Measurements from ENCODE around the gene NIPA2.
"Not testable (repeated sequence)": the region's sequence is repeated elsewhere in the genome, so short reads cannot be mapped to it uniquely, and the experiment has no call there.

Gene NIPA2

DNA sequence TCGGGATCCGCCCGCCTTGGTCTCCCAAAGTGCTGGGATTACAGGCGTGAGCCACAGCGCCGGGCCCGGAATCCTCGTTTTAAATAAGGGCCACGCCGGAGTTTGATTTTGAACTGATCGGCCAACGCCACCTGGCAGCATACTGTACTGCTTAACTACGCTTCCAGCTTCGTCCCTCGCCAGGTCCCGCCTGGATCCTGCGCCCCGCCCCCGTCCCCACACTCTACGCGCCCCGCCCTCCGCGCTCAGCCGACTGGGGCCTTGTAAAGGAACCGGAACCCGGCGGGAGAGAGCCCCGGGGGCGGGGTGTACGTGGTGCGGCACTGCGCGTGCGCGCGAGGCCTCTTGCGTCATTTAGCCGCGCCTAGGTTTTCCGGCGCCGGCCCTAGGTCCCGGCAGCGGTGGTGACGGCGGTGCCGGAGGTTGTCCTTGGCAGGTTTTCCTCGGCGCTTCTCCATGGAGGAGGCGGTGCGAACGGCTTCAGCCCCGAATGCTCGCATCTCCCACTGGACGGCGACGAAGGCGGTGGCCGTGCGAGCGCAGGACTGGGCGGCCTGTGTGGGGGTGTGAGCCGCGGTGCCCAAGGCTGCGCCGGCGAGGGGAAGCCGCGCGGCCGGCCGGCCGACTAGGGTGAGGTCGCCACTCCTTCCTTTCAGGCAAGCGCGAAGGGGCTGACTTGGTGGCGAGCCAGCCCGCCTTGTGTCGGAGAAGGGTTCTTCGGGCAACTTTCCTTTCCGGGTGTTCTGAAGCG, at the start of gene NIPA2:
NIPA2 (plus strand) TSS at position 375 of the 751 bp plus-strand sequence. CDS start 13,066 bp downstream, outside the sequence.
- peak; percentile 98 for DNase-seq

DNA sequence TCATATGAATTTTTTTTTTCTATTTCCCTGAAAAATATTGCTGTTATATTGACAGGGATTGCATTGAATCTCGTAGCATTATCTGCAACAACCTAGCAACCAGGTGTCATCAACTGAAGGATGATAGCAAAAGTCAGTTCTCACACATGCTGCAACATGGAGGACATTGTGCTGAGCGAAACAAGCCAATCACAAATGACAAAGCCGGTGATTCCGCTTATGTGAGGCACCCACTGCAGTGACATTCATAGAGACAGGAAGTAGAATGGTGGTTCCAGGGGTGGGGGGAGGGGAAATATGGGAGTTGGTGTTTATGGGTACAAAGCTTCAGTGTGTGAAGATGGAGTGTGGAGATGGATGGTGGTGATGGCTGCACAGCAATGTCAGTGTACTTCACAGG, 44.4 kb upstream of the NIPA2 start:
- DNase-seq = no peak

DNA sequence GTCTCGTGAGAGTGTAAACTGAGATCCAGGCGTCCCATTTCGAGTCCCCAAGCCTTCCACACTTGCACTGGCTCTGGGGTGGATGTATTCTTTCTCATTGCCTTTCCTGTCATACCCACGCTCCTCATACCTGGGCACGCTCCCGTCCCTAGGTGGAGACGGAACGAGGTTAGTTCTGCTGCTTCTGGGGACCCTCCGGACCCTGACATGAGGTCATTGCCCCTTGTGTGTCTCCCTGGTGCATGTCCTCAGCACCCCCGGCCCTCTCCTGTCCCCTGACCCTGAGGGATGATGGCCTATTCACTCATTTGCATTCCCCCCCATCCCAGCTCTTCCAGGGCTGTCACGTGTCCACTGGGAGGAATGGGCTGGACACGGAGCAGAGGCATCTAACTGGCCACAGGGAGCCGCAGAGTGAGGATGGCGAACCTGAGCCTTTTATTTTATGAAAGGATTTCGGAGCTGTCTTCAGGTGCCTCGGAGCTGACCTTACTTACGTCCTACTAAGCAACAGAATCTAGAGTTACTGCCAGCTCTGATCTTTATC, 43.8 kb upstream of the NIPA2 start:
- no peak for DNase-seq

DNA sequence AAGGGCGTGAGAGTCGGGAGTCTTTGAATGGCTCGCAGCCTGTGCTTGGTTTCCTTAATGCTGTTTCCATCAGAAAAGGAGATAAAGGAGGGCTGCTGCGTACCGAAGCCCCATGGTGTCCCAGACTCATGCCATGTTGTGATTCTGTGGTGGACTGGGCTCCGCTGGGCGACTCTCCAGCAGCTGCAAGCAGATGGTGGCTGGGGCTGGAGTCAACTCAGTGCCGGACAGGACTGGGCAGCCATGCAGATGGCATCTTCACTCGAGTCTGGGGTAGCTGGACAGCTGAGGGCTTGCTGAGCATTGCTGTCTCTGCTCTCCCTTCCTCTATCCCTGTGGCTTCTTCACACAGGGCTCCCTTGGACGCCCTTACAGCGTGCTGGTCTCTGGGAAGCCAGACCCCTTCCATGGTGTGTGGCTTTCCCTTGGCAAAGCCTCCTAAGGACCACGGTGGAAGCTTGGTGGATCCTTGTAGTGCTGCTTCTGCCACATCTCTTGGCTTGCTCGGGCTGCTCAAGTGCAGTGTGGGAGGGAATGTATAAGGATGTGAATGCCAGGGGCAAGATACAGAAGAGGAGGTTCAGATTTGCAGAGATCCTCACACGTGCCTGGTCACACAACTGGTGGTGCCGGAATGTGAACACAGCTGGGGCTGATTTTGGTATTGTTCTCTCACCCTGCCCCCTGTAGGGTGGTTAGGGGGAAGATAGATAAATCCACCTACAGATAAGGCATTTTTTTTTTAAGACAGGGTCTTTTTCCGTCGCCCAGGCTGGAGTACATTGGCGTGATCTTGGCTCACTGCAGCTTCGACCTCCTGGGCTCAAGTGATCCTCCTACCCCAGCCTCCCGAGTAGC, 43.0 kb upstream of the NIPA2 start:
- DNase-seq = no peak

DNA sequence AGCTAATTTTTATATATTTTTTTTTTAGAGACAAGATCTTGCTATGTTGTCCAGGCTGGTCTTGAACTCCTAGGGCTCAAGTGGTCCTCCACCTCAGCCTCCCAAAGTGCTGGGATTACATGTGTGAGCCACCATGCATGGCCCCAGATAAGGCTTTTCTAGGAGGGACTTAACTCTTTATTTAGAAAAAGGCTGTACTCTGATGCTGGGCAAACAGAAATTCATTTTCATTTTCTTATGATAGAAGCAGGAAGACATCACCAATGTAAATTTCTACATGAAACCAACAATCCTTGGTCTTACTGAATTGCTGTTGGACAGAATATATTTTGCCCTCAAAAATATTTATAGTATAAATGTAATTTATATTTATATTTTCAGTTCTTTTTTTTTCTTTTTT, 42.4 kb upstream of the NIPA2 start:
- DNase-seq = no peak

DNA sequence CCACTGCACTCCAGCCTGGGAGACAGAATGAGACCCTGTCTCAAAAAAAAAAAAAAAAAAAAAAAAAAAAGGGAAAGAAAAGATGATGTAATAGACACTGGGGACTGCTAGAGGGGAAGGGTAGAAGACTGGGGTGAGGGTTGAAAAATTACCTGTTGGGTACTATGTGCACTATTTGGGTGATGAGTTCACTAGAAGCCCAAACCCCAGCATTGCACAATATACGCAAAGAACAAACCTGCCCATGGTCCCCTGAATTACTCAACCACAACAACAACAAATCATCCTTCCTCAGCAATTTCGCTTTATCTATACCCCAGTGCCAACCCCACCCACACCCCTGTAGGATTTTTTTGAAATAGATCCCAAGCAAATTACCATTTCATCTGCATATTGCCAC, 38.6 kb upstream of the NIPA2 start:
- DNase-seq = no peak

DNA sequence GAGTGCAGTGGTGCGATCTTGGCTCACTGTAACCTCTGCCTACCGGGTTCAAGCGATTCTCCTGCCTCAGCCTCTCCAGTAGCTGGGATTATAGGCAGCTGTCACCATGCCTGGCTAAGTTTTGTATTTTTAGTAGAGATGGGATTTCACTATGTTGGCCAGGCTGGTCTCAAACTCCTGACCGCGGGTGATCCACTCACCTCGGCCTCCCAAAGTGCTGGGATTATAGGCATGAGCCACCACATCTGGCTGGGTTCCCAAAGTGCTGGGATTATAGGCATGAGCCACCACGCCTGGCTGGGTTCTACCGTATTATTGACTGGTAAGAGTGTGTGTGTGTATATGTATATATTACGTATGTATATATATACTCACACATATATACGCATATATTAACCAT, 35.5 kb upstream of the NIPA2 start:
- not testable (repeated sequence) for DNase-seq

DNA sequence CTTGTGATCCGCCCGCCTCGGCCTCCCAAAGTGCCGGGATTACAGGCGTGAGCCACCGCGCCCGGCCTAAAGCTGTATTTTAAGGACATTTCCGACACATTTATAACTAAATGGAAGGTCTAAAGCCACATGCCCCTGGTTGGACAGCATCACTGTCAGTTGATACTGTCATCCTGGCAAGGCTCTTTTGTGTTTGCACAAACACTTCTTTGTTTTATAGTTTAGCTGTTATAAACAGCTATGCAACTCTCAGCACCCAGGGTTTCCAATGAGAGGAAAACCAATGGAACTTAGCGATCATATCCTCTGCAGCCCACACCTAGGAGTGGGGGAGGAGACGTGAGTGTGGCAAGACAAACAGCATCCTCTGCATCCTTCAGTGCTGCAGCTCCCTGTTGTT, 32.3 kb upstream of the NIPA2 start:
- no peak for DNase-seq

DNA sequence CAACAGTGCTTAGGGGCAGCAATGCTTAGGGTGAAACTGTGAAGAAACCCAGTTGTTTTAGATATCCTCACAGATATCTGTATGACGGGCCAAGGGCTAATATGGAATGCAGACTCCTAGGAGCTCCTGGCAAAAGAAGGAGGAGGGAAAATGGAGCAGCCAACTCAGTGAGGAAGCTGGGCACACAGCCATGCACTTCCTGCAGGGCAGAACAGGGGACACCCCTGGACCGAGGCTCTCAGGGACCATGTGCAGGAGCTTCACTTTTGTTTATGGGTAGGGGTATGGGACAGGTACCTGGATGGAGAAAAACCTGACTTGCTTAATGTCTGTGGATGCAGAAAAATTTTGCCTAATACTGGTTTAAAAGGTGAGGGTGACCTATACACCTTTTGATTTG, 31.8 kb upstream of the NIPA2 start:
- DNase-seq = no peak

DNA sequence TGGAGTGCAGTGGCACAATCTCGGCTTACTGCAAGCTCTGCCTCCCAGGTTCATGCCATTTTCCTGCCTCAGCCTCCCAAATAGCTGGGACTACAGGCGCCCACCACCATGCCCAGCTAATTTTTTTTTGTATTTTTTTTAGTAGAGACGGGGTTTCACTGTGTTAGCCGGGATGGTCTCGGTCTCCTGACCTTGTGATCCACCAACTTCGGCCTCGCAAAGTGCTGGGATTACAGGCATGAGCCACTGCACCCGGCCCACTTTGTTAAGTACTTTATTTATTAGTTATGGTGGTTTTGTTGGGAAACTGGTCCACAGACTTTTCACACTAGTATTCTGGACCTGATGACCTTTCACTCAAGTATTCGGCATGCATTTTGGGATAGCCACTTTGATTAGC, 30.6 kb upstream of the NIPA2 start:
- DNase-seq = not testable (repeated sequence)

DNA sequence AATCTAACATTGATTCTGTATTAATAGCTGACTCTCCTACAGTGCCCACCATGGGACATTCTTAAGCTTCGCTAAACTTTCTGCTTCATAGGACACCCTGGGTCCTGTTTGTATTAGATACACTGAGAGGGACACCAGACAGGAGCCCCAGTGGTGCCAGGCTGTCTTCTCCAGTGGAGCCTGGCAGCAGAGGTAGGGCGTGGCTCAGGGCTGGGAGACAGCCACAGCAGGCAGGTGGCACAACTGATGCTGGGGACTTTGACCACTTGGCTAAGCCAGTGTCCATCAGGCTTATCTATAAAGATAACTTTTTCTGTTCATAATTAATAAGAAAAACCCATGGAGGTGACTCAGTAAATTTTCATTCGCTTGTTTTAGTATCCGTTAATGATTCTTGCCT, 30.2 kb upstream of the NIPA2 start:
- no peak for DNase-seq

DNA sequence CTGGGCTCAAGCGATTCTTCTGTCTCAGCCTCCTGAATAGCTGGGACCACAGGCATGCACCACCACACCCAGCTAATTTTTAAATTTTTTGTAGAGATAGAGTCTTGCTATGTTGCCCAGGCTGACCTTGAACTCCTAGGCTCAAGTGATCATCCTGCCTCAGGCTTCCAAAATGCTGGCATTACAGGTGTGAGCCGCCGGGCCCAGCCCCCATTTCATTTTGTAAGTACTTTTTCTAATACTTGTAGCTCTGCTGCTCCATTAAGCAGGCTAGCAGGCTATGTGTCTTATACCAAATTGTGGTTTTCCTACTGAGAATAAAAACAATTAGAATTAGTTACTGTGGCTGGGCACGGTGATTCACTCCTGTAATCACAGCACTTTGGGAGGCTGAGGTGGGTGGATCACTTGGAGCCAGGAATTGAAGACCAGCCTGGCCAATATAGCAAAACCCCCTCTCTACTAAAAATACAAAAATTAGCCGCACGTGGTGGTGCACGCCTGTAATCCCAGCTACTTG, 29.6 kb upstream of the NIPA2 start:
- no peak for DNase-seq

DNA sequence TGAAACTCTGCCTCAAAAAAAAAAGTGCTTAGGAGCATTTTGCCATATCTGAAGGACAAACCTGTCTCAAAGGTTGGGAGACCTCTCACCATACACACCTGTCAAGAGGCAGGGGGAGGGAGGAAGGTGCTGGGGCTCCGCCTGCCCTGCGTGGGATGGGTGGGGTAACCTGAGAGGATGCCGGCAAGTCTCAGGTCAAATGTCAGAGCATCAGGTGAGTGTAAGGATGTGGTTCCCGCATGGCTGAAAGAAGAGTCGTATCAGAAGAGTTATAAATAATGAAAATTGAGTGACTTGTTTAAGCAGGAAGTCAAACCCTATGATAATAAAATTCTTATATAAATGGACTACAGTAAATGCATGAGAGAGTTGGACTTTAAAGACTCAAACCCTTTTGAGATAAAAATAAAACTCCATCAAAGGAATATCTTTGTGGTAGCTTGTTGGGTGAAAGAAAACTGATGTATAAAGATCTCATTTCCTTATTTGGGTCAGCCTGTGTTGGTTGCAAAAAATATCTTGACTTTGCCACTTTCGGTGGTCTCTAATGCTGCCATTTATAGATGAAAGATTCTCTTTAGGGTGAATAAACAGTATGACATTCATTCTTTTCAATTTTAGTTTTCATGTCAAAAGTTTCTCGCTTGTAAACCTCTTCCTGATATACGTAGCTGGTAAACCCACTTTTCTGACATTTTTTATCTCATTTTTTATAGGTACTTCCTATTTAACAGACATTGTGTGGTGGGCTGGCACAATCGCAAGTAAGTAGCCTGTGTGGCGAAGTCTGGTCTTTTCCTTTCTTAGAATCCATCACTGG, 28.2 kb upstream of the NIPA2 start:
- DNase-seq = no peak

DNA sequence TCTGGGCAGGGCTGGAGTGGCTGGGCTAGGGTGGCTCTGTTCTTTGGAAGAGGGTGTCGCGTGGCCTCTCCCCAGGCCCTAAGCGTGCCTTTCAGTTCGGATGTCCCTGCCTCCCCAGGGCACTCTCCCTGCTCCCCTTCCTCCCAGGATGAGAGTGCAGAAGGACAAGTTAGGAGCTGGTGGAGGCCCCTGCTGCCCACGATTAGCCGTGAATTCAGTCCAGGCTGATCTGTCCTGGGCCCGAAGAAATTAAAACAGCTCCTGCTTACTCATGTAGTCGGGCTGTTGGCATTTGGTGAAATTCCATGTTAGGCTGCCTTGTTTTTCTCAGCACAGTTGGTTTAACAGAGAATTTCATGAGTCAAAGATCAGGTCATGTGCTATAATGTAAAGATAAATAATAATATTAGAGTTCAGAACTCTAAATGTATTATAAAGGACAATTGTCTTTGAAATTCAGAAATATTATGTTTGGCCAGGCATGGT, 27.6 kb upstream of the NIPA2 start:
- DNase-seq = no peak

DNA sequence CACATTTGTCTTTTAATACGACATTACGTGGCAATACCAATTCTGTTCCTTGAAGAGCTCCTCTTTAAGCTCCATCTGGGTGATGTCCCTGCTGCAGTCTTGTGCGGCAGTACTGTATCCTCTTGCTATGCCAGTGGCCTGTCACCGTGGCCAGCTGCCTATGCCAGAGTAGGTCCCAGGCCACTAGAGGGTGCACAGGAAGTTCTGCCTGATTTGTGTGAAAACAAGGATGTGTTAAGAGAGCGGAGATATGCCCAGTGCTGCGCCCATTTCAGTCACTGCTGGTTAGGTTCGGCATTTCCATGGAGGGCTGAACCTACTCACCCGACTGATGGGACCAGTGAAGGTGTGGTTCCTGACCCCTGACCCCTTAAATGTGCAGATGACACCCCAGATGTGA, 26.8 kb upstream of the NIPA2 start:
- DNase-seq = peak; percentile 12 to 22

DNA sequence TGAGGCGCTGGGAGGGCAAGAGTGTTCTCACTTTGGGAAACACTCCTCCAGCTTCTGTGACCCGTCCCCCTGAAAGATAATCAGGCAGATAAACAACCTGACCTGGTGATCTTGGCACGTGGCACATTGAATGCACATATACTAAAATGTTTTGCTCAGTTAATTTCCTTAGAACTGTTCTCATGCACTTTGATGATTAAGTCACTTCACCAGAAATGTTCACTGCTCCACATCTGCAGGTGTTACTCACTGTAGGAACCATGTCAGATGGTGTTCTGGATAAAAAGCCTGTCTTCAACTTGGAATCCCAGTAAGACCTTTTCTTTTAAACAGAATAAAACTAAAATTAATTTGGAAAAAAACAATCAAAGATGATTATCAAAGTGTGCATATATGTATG, 24.6 kb upstream of the NIPA2 start:
- DNase-seq = no peak

DNA sequence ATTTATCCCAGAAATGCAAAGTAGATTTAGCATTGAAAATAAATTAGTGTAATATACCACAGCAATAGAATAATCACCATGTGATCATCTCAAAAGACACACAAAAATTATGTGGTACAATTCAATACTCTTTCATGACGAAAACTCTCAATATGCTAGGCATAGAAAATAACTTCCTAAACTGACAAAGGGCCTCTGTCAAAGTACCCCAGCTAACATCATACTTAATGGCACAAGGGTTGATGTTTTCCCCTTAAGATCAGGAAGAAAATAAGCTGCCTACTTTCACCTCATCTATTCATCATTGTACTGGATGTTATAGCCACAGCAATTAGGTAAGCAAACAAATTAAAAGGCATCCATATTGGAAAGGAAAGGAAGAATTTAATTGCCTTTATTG, 22.7 kb upstream of the NIPA2 start:
- no peak for DNase-seq

DNA sequence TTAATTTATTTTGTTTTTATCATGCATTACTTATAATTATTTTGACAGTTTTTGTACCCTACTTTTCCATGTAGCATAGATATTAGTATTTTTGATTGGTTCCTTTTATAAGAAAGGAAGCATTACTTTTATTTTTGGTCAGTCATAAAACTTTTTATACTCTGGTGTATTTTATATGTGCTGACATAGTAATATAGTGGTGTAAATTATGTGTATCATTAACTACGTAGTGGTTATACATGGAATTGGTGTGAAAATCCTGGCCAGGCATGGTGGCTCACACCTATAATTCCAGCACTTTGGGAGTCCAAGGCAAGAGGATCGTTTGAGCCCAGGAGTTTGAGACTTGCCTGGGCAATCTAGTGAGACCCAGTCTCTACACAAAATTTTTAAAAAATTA, 18.8 kb upstream of the NIPA2 start:
- DNase-seq = no peak

DNA sequence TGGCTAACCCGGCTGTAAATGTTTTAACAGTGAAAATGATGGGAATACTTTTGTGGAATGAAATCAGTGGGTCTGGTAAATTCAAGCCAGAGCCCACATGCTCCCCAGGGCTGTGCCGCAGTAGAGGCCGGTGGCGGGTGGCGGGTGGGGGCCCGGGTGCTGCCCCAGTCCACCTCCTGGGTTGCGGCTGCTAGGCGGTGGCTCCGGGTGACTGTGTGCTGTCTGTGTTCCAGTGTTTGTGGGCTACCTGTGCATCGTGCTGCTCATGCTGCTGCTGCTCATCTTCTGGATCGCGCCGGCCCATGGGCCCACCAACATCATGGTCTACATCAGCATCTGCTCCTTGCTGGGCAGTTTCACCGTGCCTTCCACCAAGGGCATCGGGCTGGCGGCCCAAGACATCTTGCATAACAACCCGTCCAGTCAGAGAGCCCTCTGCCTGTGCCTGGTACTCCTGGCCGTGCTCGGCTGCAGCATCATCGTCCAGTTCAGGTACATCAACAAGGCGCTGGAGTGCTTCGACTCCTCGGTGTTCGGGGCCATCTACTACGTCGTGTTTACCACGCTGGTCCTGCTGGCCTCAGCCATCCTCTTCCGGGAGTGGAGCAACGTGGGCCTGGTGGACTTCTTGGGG, 14.9 kb upstream of the NIPA2 start:
- DNase-seq = no peak

DNA sequence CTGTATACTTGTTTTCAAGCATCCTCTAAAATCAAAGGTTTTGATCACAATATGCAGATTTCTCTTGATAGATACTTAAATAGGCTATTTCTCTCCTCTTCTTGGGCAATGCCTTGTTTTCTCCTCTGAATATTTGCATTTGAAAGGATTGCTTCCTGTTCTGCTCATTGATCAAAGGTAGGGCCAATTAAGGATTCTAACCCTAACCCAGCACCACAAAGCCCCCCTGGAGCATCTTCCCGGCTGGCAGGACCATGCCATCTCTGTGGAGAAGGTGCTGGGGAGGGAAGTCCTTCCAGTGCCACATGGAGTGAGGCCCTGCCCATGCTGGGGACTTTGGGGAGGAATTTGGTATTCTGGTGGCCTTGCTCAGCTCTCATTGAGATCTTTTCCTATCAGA, 11.3 kb upstream of the NIPA2 start:
- no peak for DNase-seq

DNA sequence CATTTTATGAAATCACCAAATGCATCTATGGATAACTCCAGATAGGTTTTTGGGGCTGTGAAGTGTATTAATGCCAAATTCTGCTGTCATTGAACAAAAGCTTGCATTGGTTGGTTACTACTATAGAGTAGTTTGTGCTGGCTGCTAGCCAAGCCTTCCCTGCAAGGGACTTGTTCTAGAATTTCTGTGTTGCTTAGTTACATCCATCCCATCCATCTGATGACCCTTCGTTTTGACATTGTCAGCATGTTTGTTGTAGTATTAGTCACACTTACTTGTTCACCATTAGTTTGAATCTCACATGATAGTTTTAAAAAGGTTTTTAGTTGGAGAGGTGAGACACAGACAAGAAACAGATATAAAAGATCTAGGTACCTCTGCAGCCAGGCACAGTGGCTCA, 7.0 kb upstream of the NIPA2 start:
- no peak for DNase-seq

DNA sequence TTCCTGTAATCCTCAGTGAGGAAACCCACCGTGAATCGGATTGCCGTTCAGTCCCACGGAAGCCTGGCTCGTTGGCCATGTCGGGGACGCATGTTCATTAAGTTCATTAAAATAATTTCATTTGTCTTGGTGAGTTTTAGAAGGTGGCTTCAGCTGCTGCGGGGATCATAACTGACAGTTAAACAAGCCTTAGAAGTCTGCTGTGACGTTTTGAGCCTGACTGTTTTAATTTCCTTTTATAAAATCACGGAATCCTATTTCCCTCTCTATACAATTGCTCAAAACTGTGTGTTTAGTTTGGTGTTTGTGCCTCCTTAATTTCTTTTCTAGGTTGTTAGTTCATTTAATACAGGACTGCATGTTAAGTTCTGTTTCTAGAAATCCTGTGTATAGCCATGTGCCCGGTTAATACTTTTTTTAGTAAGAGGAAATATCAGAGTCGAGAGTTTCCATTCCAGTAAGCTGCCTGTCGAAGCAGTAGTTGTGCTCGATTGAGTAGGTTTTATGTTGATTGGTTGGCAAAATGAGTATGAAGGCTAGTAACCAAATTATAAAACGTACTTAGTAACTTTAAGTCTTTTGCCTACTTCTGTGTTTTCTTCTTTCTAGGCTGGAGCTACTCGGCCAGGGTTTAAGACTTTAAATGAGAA, 705 bp downstream of the NIPA2 start:
- peak; percentile 11 to 29 for DNase-seq
